ENCODE results near the gene ACOT6. TPM values are rescaled to one million over a fixed set of nuclear protein-coding genes. Genes with fewer than 3 reads are reported as not detected.

Gene ACOT6
- total RNA-seq, 1 donor from 2014 or later = not detected

GRCh38 chr14:73599499-73599898 is 12.8 kb upstream of the ACOT6 start:
- Mint-ChIP-seq H3K27me3 (ENCODE audit: unreplicated experiment) (no peaks in the 10 kb centered on the region), H3K4me3 (ENCODE audit: unreplicated experiment) (no peak overlapping the region), H3K36me3 (ENCODE audit: unreplicated experiment) (no peaks in the 10 kb centered on the region), H3K4me1 (ENCODE audit: low read depth, unreplicated experiment) (no peaks in the 10 kb centered on the region), H3K9me3 (ENCODE audit: unreplicated experiment) (no peaks in the 10 kb centered on the region), H3K27ac (ENCODE audit: unreplicated experiment) (no peak overlapping the region)
- no peak for DNase-seq
- TF ChIP-seq CTCF (IDR thresholded peaks at IDR 0.05; ENCODE audit: partially characterized antibody, unreplicated experiment) = no peak

- Mint-ChIP-seq H3K27ac (ENCODE audit: unreplicated experiment) (no peak overlapping the region), H3K9me3 (ENCODE audit: unreplicated experiment) (no peaks in the 10 kb centered on the region)
Measured at GRCh38 chr14:73602994-73603393, 9.3 kb upstream of the ACOT6 start.

GRCh38 chr14:73606271-73606670 is 6.0 kb upstream of the ACOT6 start:
- DNase-seq = no peak
- TF ChIP-seq CTCF (IDR thresholded peaks at IDR 0.05; ENCODE audit: partially characterized antibody, unreplicated experiment) = no peak
- Mint-ChIP-seq H3K4me1 (ENCODE audit: low read depth, unreplicated experiment) (no peaks in the 10 kb centered on the region), H3K27me3 (ENCODE audit: unreplicated experiment) (peaks cover 2% of the 10 kb centered on the region), H3K4me3 (ENCODE audit: unreplicated experiment) (no peak overlapping the region), H3K36me3 (ENCODE audit: unreplicated experiment) (peaks cover 4% of the 10 kb centered on the region), H3K27ac (ENCODE audit: unreplicated experiment) (no peak overlapping the region), H3K9me3 (ENCODE audit: unreplicated experiment) (peaks cover 4% of the 10 kb centered on the region)

More at GRCh38 chr14:73602994-73603393, 9.3 kb upstream of the ACOT6 start:
- Mint-ChIP-seq H3K4me3 (ENCODE audit: unreplicated experiment) (no peak overlapping the region), H3K27me3 (ENCODE audit: unreplicated experiment) (no peaks in the 10 kb centered on the region), H3K36me3 (ENCODE audit: unreplicated experiment) (peaks cover 4% of the 10 kb centered on the region), H3K4me1 (ENCODE audit: low read depth, unreplicated experiment) (no peaks in the 10 kb centered on the region)
- no peak for DNase-seq
- no peak for TF ChIP-seq CTCF (IDR thresholded peaks at IDR 0.05; ENCODE audit: partially characterized antibody, unreplicated experiment)

GRCh38 chr14:73607241-73607640 is 5.1 kb upstream of the ACOT6 start:
- Mint-ChIP-seq H3K36me3 (ENCODE audit: unreplicated experiment) (peaks cover 4% of the 10 kb centered on the region), H3K27me3 (ENCODE audit: unreplicated experiment) (peaks cover 2% of the 10 kb centered on the region), H3K4me1 (ENCODE audit: low read depth, unreplicated experiment) (no peaks in the 10 kb centered on the region), H3K27ac (ENCODE audit: unreplicated experiment) (no peak overlapping the region), H3K9me3 (ENCODE audit: unreplicated experiment) (peaks cover 6% of the 10 kb centered on the region), H3K4me3 (ENCODE audit: unreplicated experiment) (no peak overlapping the region)
- no peak for DNase-seq
- TF ChIP-seq CTCF (IDR thresholded peaks at IDR 0.05; ENCODE audit: partially characterized antibody, unreplicated experiment) = no peak

GRCh38 chr14:73610687-73611086 is 1.6 kb upstream of the ACOT6 start:
- Mint-ChIP-seq H3K4me1 (ENCODE audit: low read depth, unreplicated experiment) (no peaks in the 10 kb centered on the region), H3K36me3 (ENCODE audit: unreplicated experiment) (peaks cover 4% of the 10 kb centered on the region), H3K27me3 (ENCODE audit: unreplicated experiment) (peaks cover 3% of the 10 kb centered on the region), H3K9me3 (ENCODE audit: unreplicated experiment) (peaks cover 6% of the 10 kb centered on the region), H3K4me3 (ENCODE audit: unreplicated experiment) (no peak overlapping the region), H3K27ac (ENCODE audit: unreplicated experiment) (no peak overlapping the region)
- no peak for DNase-seq
- no peak for TF ChIP-seq CTCF (IDR thresholded peaks at IDR 0.05; ENCODE audit: partially characterized antibody, unreplicated experiment)
